Activated gamma-delta T cell treated with anti-CD3 and anti-CD28 coated beads, Interleukin-2, amount 50 U/mL, for 16 hours (primary cell): Measurements from ENCODE around the gene CPXM1.

Source experiments
- DNase-seq: peaks from one replicate; pipeline ENCODE4 v3.0.0-alpha.2; 2020; ENCODE audit warnings: low read depth

Gene CPXM1

DNA sequence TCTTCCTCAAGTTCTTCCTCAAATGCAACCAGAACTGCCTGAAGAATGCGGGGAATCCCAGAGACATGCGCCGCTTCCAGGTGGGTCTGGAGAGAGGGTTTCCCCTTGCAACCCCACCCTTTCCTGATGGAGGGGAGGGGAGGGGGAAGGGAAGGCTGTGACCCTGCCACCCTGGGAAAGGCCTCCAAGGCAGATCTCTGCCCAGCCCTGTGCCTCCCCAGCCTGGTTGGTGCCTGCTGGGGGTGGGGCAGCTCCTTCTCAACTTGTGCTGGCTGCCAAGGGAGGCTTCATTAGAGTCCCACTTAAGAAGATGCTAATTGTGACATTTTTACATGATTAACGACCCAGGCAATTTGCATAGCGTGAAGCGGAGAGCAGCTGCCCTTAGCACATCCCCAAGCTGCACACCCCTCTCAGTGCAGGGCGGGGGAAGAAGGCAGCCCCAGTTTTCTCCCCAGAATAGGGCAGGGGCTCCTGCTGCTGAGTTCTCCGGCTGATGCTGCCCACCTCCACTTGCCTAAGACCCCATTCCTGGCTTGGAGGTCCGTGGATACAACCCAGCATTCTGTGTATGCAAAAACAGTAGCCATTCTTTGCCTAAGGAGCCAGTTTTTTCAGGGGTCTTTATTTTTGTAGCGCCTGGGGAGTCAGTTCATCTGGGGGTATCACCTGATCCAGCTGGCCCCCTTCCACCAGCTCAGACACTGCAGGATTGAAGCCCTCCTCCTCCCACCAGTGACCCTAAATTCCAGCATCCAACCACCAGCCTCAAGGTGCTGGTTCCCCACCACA, 51.7 kb downstream of the CPXM1 start:
- no peak for DNase-seq

GRCh38 chr20:2747676-2748235, 52.7 kb downstream of the CPXM1 start:
- DNase-seq = no peak

DNA sequence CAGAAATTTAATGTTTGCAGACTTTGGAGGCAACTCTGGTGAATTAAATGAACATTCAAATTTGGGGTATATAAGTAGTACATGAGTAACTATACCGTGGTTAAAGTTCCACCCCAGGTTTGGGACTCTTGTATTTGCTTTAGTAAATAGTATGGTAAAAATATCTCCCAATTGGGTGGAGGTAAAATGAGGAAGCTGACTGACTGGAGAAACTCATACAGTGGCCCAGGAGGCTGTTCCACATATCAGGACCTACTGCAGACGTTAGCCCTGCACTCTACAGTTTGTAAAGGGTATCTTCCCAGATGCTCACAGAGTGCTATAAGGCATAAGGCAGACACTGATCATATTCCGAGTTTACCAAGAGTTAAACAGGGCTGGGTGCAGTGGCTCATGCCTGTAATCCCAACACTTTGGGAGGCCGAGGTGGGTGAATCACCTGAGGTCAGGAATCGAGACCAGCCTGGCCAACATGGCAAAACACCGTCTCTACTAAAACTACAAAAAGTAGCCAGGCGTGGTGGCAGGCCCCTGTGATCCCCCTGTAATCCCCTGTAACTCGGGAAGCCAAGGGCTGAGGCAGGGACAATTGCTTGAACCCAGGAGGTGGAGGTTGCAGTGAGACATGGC, 53.7 kb downstream of the CPXM1 start:
- no peak for DNase-seq

- no peak for DNase-seq
Observed at GRCh38 chr20:2745936-2746635, 54.3 kb downstream of the CPXM1 start.

DNA sequence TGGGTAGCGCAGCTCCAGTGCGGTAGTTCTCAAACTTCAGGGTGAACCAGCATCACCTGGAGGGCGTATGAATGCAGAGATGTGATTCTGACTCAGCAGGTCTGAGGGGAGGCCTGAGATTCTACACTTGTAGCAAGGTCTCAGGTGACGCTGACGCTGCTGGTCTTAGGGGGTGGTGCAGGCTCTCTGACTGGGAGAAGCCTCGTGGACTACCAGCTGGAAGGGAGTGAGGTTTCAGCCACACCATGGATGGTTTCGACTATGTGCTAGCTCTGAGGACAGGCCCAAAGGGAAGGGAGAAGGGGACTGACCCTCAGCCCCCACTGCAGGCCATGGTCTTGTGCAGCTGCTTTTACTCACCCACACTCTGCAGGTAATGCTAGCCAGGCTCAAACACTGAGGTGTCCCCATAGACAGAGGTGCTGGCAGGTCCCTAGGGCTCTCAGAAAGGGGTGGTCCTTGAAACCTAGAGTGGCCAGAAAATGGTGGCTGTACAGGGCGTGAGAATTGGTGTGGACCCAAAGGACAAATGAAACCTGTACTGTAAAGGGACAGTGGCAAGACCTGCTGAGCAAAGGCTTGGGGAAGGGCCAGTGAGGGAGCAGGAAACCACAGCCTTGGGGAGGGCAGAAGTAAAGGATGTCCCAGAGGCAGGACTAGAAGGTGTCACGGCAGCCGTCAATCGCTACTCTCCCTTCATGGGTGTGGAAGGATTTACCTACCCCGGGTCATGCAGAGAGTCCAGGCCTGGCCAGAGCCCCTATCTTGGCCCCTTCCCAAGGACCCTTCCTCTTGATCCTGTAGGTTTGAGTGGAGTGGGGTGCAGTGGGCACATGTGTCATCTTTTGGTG, 55.1 kb downstream of the CPXM1 start:
- no peak for DNase-seq
